ENCODE data around the gene S100A7A. TPM values are rescaled to one million over a fixed set of nuclear protein-coding genes. Genes with fewer than 3 reads are reported as not detected.

S100A7A gene
- total and polyA plus RNA-seq, 3 donors from 2014 or later = not detected

GRCh38 chr1:153397051-153397923 lies 19.0 kb upstream of the S100A7A start:
- 83 to 90% methylated on average over 11 to 19 of the region's 19 CpGs for WGBS, 2 donors
- intact Hi-C loops (cut with DNase I; ENCODE audit: low total_unique reads) = no loop called here

DNA sequence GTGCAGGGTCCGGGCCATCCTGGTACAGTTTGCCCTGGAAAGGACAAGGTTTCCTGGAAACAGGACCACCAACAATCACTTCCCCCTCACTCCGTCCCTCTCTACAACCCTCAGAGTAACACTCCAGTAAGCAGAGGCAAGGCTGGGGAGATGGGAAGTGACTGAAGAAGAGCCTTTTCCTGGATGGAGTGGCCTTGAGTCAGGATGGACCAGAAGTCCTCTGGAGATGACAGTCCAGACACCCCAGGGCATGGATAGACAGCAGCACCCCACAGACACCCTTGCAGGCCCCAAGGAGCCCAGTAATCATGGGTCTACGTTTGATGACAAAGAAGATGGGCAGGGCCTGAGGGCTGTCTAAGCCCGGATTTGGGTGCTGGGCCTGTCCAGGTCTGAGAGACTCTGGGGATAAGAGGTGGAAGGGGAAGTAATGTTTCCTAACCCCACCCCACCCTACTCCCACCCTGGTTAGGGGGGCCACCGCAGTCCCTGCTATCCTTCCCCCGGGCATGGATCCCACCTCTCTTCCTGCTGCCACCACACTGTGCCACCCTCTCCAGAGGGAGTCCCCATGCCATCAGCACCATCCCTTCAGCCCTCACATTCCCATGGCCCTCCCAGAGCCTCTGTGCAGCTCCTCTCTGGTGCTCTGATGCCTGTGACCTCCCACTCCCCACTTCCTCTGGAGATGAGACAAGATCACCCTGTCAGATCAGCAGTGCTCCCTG lies 18.2 kb upstream of the S100A7A start:
- no peak overlapping the region for H3K27ac ChIP-seq
- no peak overlapping the region for H3K4me3 ChIP-seq
- DNase-seq = no peak
- no peak for TF ChIP-seq POLR2A (IDR thresholded peaks at IDR 0.05)
- no peak for TF ChIP-seq CTCF (IDR thresholded peaks at IDR 0.05)
- no peaks in the 10 kb centered on the region for H3K36me3 ChIP-seq (ENCODE audit: low read depth, missing control alignments)
- no peaks in the 10 kb centered on the region for H3K9me3 ChIP-seq
- no peaks in the 10 kb centered on the region for H3K27me3 ChIP-seq
- intact Hi-C loops (cut with DNase I; ENCODE audit: low total_unique reads) = no loop called here
- no peaks in the 10 kb centered on the region for H3K4me1 ChIP-seq
- WGBS, 2 donors = 87 to 90% methylated on average over 3 to 6 of the region's 6 CpGs

More at GRCh38 chr1:153397051-153397923, 19.0 kb upstream of the S100A7A start:
- no peak for DNase-seq
- Histone ChIP-seq H3K4me3 (no peak overlapping the region), H3K9me3 (no peaks in the 10 kb centered on the region), H3K4me1 (no peaks in the 10 kb centered on the region), H3K27ac (no peak overlapping the region), H3K27me3 (no peaks in the 10 kb centered on the region), H3K36me3 (ENCODE audit: low read depth, missing control alignments) (no peaks in the 10 kb centered on the region)
- TF ChIP-seq POLR2A (IDR thresholded peaks at IDR 0.05) (no peak), CTCF (IDR thresholded peaks at IDR 0.05) (no peak)

DNA sequence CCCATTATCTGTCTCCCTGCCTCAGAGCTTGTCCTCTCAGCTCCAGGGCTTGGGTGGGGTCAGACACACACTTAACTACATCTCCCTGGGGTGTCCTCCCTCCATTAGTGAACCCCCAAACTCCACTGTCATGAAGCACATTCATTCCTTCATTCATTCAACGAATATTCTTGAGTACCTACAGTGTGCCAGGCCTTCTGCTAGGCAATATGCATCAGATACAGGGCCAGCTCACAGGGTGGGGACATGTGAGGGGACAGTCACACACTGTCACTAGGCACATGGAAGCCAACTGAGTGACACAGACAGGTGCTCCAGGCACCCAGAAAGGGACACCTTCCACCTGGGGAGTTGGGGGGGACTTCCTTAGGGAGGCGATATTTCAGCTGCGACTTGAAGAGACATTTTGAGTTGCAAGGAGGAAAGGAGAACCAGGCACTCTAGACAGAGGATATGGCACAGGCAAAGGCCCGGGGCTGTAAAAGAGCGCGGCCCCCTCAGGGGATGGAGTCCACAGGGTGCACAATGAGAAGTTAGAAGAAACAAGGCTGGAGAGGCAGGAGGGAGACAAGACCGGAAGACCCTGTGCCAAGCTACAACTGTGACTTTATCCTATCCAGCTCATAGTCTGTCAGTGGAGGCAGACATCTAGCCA lies 16.8 kb upstream of the S100A7A start:
- TF ChIP-seq POLR2A (IDR thresholded peaks at IDR 0.05) = no peak
- TF ChIP-seq CTCF (IDR thresholded peaks at IDR 0.05) = no peak
- no peak overlapping the region for H3K4me3 ChIP-seq
- H3K9me3 ChIP-seq = no peaks in the 10 kb centered on the region
- H3K27me3 ChIP-seq = no peaks in the 10 kb centered on the region
- no peak for DNase-seq
- H3K36me3 ChIP-seq (ENCODE audit: low read depth, missing control alignments) = no peaks in the 10 kb centered on the region
- no peak overlapping the region for H3K27ac ChIP-seq
- intact Hi-C loops (cut with DNase I; ENCODE audit: low total_unique reads) = no loop called here
- H3K4me1 ChIP-seq = no peaks in the 10 kb centered on the region
- WGBS, 2 donors = 92 to 93% methylated on average over 7 of the region's 7 CpGs

DNA sequence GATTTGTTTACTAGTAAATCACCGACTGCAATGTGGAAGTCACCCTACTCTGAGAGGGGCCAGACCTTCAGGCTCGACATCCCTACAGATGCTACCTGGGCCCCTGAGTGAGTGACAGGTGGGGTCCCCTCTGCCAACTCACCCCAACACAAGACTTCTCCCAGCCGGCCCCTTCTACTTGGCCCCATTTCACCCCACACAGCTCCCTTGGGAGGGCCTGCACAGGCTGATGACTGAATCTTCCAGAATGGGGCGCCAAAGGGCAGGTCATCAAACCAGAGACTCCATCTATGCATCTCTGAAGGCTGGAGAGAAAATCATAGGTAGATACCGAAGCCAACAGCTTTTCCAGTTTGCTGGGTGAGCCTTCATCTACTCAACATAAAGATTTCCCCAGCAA lies 16.1 kb upstream of the S100A7A start:
- WGBS, 2 donors = 72 to 88% methylated on average over 5 of the region's 5 CpGs
- intact Hi-C loops (cut with DNase I; ENCODE audit: low total_unique reads) = no loop called here
- no peak for DNase-seq

More for the DNA sequence above, 16.1 kb upstream of the S100A7A start:
- no peaks in the 10 kb centered on the region for H3K27me3 ChIP-seq
- TF ChIP-seq POLR2A (IDR thresholded peaks at IDR 0.05) = no peak
- no peak for TF ChIP-seq CTCF (IDR thresholded peaks at IDR 0.05)
- H3K4me1 ChIP-seq = no peaks in the 10 kb centered on the region
- H3K36me3 ChIP-seq (ENCODE audit: low read depth, missing control alignments) = no peaks in the 10 kb centered on the region
- H3K4me3 ChIP-seq = no peak overlapping the region
- H3K27ac ChIP-seq = no peak overlapping the region
- H3K9me3 ChIP-seq = no peaks in the 10 kb centered on the region
